Left colon (tissue), 2 donors: ENCODE measurements around the gene OR2T11. TPM values are rescaled to one million over a fixed set of nuclear protein-coding genes. Genes with fewer than 3 reads are reported as not detected.
"Not testable (repeated sequence)": the region's sequence is repeated elsewhere in the genome, so short reads cannot be mapped to it uniquely, and the experiment has no call there.

ENCODE experiments used
- ATAC-seq: fragments of 200-7000 bp; cut with Tn5 transposase; one replicate; pipeline ENCODE4 v1.9.1; 2020; ENCODE audit warnings: mild to moderate bottlenecking, moderate library complexity
- DNase-seq, 2 donors: peaks; one replicate each; pipeline ENCODE4 v3.0.0-alpha.2; 2020
- intact Hi-C, 2 donors: fragments of 100-400 bp; cut with DNase I in 1 of 2; cut with micrococcal nuclease in 1 of 2; formaldehyde crosslinking; loops; one replicate each; pipeline versions ENCODE4 v1.11.2 to v1.14.0; 2022; cut with DNase I, micrococcal nuclease
- total RNA-seq, 2 donors: library from RNA; stranded (reverse); fragmentation: NEBNext Ultra II Directional; extraction: Animal tissue kit (Norgen Biotek cat#: 25700); gene quantifications; one replicate each; pipeline ENCODE4 v1.2.1, GENCODE V29; 2021
- donor health status: DM: no; HTN: no; CAD: no.
- donor health status: DM: yes; HTN: yes; CAD: no.

The OR2T11 gene
- total RNA-seq, 2 donors from 2014 or later, result not detected

DNA sequence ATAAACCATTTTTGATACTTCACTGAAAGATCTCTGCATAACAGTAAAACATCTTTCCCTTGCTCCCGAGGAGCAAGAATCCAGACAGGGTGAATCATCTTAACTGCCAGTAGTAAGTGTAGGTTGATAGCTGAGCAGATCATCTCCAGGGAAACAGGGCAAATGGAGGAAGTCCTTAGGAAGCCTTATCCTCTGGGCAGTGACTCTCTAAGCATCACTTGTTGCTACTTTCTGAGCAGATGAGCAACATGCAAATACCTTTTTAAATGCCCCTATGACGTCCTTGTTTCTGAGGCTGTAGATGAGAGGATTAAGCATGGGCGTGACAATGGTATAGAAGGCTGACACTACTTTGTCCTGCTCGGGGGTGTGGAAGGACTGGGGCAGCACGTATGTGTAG, 8.9 kb downstream of the OR2T11 start:
- ATAC-seq, result no peak
- DNase-seq, result no peak
- intact Hi-C loops, result no loop called here

DNA sequence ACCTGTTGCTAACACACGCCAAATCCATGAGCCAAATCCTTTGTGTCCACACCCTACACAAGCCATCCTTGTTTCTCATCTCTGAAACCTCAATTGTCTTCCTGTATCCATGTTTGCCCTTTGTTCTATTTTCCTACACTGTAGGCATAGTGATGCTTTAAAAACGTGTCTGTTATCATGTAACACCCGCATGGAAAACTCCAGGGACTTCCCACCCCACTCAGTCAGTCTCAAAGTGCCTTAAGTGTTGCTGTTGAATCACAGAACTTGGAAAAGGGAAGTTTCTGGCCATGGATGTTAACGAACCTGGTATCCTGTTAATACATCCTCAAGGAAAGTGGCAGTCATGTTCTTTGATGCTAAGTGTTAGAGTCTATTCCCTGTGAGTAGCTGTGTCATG, 9.7 kb downstream of the OR2T11 start:
- ATAC-seq (no peak), DNase-seq (no peak)
- intact Hi-C loops, result no loop called here

DNA sequence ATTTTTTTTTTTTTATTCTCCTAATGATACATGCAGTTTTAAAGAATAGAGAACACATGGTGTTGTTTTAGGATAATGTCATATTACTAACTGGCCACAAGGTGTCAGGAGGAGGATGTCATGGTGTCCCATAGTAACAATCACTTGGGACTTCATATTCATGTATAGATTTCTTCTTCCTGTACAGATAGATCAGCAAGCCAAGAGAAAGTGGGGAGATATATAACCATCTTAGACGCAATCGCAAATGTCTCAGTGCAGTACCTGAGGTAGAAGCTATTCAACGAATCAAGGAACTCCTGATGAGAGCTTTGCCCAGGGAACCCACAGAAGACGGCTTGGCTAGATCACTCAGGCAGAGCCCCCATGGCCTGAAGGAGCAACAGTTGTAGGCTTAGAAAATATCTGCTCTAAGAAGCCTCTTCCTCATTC, 12.3 kb downstream of the OR2T11 start:
- ATAC-seq (peak; percentile 76), DNase-seq (no peak)
- intact Hi-C loops, result no loop called here

DNA sequence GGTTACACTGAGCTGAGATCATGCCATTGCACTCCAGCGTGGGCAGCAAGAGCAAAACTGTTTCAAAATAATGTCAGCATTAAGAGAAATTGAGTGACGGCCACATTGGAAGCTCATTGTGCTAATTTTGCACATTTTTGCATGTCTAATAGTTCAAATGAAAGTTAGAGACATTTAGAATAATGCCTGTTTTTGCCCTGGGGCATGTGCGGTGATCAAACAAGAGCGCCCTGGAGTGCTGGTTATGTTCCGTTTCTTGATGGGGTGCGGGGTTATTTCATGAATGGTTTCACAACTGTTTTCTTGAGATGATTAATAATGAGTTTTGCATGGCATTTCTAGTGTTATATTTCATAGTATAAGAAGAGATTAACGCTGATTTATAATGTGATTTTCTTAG, 13.1 kb downstream of the OR2T11 start:
- DNase-seq, result no peak
- no peak for ATAC-seq
- intact Hi-C loops, result no loop called here

DNA sequence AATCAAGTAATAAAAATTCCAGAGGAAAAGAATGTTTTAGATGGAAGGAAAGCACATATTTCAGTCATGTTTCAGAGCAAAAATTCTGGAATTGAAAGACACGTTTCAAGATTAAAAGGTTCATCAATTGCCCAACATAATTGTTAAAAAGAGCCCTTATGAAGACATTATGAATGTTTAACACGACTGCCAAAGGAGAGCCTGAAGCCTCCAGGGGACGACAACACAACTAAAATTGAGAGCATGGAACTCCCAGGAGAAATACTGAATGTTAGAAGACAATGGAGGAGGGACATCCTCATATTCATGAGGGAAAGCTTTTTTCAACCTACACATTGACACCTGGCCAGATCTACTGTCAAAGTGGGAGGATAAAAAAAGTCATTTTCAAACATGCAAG, 16.0 kb downstream of the OR2T11 start:
- intact Hi-C loops, result no loop called here
- ATAC-seq (peak; percentile 27), DNase-seq (peak in 1 of 2 donors; percentile 65)

DNA sequence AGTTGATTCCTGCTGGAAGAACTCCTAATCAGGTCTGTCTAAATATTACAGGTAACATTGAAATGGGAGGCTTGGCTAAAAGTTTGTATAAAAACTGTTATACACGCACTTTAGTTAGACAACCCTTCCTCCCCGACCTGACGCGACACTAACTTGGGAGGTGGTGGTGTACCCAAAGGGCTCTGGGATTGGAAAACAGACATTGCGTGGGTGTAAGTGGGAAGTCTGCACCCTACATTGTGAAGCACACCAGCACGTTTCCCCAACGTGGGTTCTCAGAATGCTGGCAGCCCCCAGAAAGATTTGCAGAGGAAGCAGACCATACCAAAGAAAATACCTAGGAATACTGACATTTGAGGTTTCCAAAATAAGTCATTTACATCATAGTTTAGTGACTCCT, 16.8 kb downstream of the OR2T11 start:
- ATAC-seq (no peak), DNase-seq (no peak)
- intact Hi-C loops, result no loop called here

DNA sequence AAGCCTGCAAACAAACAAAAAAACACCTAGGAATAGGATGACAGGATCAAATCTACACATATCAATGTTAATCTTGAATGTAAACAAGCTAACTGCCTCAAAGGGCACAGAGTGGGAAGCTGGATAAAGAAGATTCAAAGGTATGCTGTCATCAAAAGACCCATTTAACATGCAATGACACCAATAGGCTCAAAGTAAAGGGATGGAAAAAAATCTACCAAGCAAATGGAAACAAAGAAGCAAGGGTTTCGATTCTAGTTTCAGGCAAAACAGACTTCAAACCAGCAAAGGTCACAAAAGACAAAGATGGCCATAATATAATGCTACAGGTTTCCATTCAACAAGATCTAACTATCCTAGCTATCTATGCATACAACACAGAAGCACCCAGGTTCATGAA, 21.1 kb downstream of the OR2T11 start:
- intact Hi-C loops, result no loop called here
- no peak for DNase-seq
- ATAC-seq, result no peak

DNA sequence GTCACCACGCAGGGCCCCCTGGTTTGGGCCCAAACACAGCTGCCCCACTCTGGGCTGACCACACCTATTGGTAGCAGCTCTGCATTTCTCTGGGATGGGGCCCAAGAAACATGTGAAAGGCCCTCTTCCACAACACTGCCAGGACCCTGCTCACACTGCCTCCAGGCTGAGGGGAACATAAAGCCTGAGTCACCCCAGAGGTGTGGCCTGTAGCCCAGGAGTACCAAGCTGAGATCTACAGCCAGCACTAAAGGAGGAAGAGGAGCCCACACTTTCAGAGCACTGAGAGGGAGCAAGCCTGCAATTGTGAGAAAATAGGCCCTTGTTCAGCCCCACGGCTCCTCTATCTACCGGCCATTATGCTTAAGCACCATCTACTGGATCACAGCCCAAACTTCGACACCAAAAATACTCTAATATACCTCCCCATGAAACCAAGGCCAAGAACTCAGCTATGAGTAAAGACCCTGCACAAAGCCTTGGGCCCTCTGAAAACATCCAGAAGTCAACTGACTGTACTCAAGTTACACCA, 22.9 kb downstream of the OR2T11 start:
- DNase-seq, result no peak
- no peak for ATAC-seq
- intact Hi-C loops, result no loop called here

DNA sequence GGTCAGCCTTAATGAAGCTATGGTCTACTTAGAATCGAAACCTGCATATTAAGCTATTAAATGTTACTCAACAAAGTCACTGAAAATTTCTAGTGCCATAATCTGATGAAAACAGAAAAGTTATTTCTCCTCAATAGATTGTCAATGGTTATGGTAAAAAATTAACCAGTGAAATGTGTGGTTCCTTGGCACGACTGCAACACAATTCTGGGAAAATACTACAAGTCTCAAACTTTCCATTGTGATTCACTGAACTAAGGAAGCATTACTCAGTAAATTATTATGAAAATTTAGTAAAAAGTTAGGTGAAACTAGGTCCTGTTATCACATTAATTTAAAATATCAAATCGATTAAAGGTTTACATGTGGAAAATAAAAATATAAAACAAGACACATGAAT, 24.6 kb downstream of the OR2T11 start:
- intact Hi-C loops, result no loop called here
- DNase-seq, result no peak
- no peak for ATAC-seq

DNA sequence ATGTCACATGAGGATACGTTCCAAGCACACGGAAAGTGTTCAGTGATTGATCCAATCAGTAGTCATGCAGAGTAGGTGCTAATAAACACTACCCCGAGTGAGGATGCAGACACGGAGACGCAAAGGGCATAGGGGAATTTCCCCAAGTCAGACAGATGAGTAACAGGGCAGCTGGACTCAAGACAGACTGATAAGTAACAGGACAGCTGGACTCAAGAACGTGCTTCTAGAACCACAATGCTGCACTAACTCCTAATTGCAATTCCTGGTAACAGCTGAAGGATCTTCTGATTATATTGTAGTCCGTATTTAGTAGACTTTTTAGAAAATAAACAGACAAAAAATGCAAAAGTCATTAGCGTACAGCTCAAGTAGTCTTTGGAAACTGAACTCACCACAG, 35.5 kb downstream of the OR2T11 start:
- DNase-seq (no peak), ATAC-seq (no peak)
- intact Hi-C loops, result no loop called here

DNA sequence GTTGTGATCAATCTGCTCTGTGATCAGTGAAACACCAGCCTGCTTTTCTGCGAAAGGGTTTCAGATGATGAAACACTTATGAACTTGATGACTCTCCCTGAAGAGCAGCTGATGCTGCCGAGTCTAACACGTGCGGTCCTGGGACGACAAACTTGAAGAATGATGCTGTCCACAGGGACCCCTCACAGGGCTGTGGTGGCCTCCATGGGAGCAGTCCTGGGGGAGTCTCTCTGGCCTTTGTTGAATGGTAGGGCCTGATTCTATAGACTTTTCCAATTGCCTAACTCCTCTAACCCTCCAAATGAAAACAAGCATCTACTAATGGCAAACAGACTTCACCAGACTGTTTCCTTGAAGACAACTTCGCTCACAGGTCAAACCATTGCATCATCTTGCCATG, 37.3 kb downstream of the OR2T11 start, which contains the start of gene OR2T10:
Gene OR2T10, minus strand, starts transcription at position 112 of the 400 bp plus-strand sequence. CDS start 3,932 bp downstream, outside the sequence.
- no peak for ATAC-seq
- no peak for DNase-seq
- intact Hi-C loops, result no loop called here

DNA sequence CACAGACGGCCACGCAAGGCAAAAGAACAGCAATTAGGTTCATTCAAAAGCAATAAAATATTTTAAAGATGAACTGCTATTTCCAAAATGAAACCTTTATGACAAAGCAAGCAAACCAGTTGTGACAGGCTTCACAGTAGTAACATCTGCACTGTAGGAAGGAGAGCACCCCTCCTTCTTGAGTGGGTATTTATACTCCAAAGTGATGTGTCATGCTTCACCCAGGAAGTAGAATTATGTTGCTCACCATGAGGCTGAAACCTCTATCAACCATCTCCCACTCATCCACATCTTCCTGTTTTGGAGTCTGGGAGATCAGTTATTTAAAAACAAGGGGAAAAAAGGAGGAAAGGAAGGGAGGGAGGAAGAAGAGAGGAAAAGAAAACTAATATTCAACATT, 38.3 kb downstream of the OR2T11 start:
- intact Hi-C loops, result no loop called here

DNA sequence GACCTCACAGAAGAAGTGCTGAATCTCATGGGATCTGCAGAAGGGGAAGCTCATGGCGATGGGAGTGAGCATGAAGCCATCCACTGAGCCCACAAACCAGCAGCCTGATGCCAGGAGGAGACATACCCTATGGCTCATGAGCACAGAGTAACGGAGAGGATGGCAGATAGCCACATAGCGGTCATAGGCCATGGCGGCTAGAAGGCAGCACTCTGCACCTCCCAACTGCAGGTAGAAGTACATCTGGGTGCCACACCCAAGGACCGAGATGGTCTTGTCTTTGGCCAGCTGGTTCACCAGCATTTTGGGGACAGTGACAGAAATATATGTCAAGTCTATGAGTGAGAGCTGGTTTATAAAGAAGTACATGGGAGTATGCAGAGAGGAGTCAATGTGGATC, 41.7 kb downstream of the OR2T11 start:
- intact Hi-C loops, result no loop called here
- ATAC-seq (no peak), DNase-seq (no peak)

More for the DNA sequence above, 38.3 kb downstream of the OR2T11 start:
- DNase-seq (no peak), ATAC-seq (no peak)

DNA sequence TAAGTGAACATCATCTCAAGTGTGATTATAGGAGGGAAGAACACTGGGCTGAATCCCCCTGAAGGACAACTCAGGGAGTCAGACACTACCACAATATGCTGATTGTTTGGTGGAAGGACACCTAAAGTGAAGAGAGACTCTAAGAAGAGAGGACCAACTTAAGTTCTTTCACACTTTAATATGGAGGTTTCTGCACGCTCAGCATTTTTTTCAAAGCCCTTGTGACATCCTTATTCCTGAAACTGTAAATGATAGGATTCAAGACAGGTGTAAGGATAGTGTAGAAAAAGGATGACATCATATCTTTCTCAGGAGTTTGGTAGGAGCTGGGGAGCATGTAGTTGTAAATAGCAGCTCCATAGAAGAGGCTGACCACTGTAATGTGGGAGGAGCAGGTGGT, 42.2 kb downstream of the OR2T11 start:
- DNase-seq (no peak), ATAC-seq (no peak)
- intact Hi-C loops, result no loop called here

DNA sequence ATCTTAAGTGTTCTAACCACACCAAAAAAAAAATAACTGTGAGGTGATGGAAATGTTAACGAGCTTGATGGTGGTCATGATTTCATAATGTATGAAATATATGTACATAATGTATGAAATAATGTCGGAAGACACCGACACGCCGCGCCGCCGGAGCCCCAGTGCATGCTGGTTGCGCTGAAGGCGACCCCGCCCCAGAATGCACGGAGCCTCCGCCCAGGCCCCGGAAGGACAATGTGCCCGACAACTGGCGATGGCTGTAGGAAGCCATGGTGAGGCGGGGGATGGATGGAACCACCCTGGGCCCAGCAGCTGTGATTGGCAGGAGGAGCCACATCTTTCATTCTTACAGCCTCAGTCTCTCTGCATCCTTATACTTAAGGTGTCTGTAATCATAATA, 44.8 kb downstream of the OR2T11 start:
- no peak for ATAC-seq
- intact Hi-C loops, result no loop called here
- DNase-seq, result no peak

DNA sequence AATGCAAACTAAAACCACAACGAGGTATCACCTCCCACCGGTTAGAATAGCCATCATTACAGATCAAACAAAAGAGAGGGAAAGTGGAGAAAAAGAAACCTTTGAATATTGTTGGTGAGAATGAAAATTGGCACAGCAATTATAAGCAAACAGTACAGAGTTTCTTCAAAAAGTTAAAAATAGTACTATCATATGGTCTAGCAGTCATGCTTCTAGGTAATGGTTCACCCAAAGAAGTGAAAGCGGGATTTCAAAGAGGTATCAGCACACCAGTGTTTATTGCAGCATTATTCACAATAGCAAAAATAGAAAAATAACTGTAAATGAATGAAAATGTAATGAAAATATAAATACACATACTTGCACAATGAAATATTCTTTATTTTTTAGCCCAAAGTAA, 45.6 kb downstream of the OR2T11 start:
- DNase-seq (no peak), ATAC-seq (no peak)
- intact Hi-C loops, result no loop called here

DNA sequence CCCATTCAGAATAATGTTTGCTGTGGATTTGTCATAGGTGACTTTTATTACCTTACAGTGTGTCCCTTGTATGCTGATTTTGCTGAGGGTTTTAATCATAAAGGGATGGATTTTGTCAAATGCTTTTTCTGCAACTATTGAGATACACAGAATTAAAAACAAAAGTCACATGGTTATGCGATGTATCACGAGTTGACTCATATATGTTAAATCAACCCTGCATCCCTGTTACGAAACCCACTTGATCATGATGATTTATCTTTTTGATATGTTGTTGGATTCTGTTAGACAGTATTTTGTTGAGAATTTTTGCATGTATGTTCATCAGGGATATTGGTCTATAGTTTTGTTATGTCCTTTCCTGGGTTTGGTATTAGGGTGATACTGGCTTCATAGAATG, 49.6 kb downstream of the OR2T11 start:
- DNase-seq, result no peak
- intact Hi-C loops, result no loop called here
- ATAC-seq, result no peak

DNA sequence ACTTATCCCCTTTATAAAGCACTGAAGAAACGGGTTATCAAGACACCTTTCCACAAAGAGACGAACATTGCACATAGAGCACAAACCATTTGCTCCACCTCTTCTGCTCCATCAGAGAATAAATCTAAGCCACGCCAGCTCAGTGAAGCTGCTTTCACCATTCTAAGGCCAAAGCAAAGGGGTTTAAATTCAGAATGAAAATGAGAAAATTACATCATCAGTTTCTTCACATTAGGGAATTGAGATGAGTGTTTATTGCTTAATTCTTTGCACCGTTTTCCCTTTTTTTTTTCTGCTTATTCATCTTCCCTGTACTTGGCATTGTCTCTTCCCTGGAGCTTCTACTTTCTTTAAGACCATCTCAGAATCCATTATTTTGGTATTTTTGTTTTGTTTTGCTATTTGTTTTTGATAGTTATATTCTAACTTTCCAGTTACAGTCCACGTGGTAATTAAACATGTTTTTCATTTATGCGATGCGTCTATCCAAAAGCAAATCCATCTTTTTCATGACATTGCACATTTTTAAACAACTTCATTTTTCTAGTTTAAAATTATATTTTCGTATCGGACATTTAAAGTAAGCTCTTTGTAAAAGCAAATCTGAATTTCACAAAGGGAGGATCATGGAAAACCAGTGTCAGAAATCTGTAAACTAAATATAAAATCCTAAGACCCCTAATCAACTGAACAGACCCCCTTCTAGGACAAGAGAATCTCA, 58.5 kb downstream of the OR2T11 start:
- ATAC-seq, result no peak
- DNase-seq, result no peak
- intact Hi-C loops, result no loop called here

DNA sequence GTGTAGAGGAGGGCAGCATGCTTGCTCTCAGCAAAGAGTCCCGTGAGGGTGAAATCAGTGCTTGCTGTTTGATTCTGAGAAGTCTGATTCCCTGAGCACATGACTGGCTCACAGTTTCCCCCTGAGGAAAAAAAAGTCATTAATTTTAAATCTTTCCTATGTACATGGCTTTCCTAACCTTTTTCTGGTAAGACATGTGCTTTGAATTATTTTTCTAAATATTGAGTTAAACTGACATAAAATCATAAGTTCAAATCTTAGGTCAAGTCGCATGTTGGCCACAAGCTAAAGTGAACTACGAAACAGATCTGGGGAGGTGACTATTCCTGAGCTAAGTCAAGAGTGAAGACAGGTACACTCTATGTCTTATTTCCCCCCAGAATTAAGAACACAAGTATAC, 60.2 kb downstream of the OR2T11 start, which contains the start of gene OR2T34:
Gene OR2T34, minus strand, starts transcription at position 101 of the 400 bp plus-strand sequence. Its CDS starts 0 bp downstream, at position 101.
- ATAC-seq, intact Hi-C loops, DNase-seq: not testable (repeated sequence)

DNA sequence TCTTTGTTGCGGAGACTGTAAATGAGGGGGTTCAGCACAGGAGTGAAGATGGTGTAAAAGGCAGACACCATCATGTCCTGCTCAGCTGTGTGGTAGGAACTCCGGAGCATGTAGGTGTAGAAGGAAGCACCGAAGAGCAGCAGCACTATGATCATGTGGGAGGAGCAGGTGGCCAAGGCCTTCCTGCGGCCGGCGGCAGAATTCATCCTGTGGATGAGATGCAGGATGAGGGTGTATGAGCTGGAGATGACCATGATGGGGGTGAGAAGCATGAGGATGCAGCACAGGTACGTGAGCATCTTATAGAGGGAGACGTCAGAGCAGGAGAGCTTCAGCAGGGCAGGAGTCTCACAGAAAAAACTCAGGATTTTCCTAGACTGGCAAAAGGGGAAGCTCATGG, 61.0 kb downstream of the OR2T11 start:
- intact Hi-C loops, DNase-seq, ATAC-seq: not testable (repeated sequence)
